Neuronal stem cell (in vitro differentiated cells): ENCODE results near the gene OR7C2.
"Not testable (repeated sequence)": the region's sequence is repeated elsewhere in the genome, so short reads cannot be mapped to it uniquely, and the experiment has no call there.

Experiments used
- DNase-seq: peaks from one replicate; pipeline ENCODE4 v3.0.0-alpha.2; 2013; ENCODE audit warnings: low spot score
- H2AFZ ChIP-seq: one replicate; pipeline ENCODE4 v1.6.1; 2013; ENCODE audit warnings: mild to moderate bottlenecking, low read length, inconsistent platforms
- H2AK5ac ChIP-seq: 2 replicates; pipeline ENCODE4 v1.6.1; 2013; ENCODE audit warnings: low read depth, mild to moderate bottlenecking, inconsistent platforms, low read length, moderate library complexity, mixed read lengths
- H2BK120ac ChIP-seq: 2 replicates; pipeline ENCODE4 v1.6.1; 2013; ENCODE audit warnings: low read depth, mild to moderate bottlenecking, inconsistent platforms, low read length, moderate library complexity, mixed read lengths
- H2BK12ac ChIP-seq: one replicate; pipeline ENCODE4 v1.6.1; 2013; ENCODE audit warnings: low read length, inconsistent platforms
- H2BK15ac ChIP-seq: 2 replicates; pipeline ENCODE4 v1.6.1; 2013; ENCODE audit warnings: mild to moderate bottlenecking, low read length, inconsistent platforms, mixed read lengths
- H2BK5ac ChIP-seq: one replicate; pipeline ENCODE4 v1.6.1; 2013; ENCODE audit warnings: inconsistent platforms, mild to moderate bottlenecking, low read length, moderate library complexity
- H3K14ac ChIP-seq: one replicate; pipeline ENCODE4 v1.6.1; 2013; ENCODE audit warnings: low read length, inconsistent platforms
- H3K18ac ChIP-seq: 2 replicates; pipeline ENCODE4 v1.6.1; 2013; ENCODE audit warnings: low read length, inconsistent platforms
- H3K23ac ChIP-seq: 2 replicates; pipeline ENCODE4 v1.6.1; 2013; ENCODE audit warnings: low read depth, mild to moderate bottlenecking, mixed read lengths, low read length, inconsistent platforms; ENCODE audit not compliant: poor library complexity
- H3K27ac ChIP-seq: replicated peaks from 3 replicates; pipeline ENCODE4 v1.5.1; 2013; ENCODE audit warnings: low read length, inconsistent platforms
- H3K27me3 ChIP-seq, 3 experiments: 2 replicates each; pipeline ENCODE4 v1.6.1; 2013; ENCODE audit warnings: low read length in 3 of 3, mild to moderate bottlenecking in 2 of 3, inconsistent platforms in 1 of 3, low read depth in 1 of 3, mixed read lengths in 1 of 3, moderate library complexity in 1 of 3; ENCODE audit not compliant: control insufficient read depth in 3 of 3, insufficient read depth in 3 of 3
- H3K36me3 ChIP-seq, 2 donors: replicated peaks in 1 of 2; 2 replicates each; pipeline ENCODE4 v1.6.1; 2013; ENCODE audit warnings: low read length in 2 of 2; ENCODE audit not compliant: control insufficient read depth in 2 of 2, insufficient read depth in 2 of 2
- H3K4ac ChIP-seq: 2 replicates; pipeline ENCODE4 v1.6.1; 2013; ENCODE audit warnings: inconsistent platforms, mild to moderate bottlenecking, low read length, moderate library complexity
- H3K4me1 ChIP-seq, 2 donors: 1 replicate in 1 of 2; 2 replicates in 1 of 2; pipeline ENCODE4 v1.6.1; 2013; ENCODE audit warnings: low read length in 2 of 2, low read depth in 1 of 2; ENCODE audit not compliant: control insufficient read depth in 2 of 2, insufficient read depth in 1 of 2
- H3K4me2 ChIP-seq: one replicate; pipeline ENCODE4 v1.6.1; 2013; ENCODE audit warnings: mild to moderate bottlenecking, low read length, inconsistent platforms; ENCODE audit not compliant: insufficient read depth, poor library complexity, severe bottlenecking
- H3K4me3 ChIP-seq, 2 donors: 2 replicates each; pipeline ENCODE4 v1.5.1; 2013; ENCODE audit warnings: low read length in 2 of 2, mild to moderate bottlenecking in 2 of 2, inconsistent platforms in 1 of 2, moderate library complexity in 1 of 2
- H3K79me1 ChIP-seq: one replicate; pipeline ENCODE4 v1.6.1; 2013; ENCODE audit warnings: low read depth, mild to moderate bottlenecking, inconsistent platforms, low read length, moderate library complexity
- H3K9ac ChIP-seq: one replicate; pipeline ENCODE4 v1.6.1; 2013; ENCODE audit warnings: mild to moderate bottlenecking, low read depth, low read length, inconsistent platforms; ENCODE audit not compliant: poor library complexity
- H3K9me3 ChIP-seq, 2 donors: replicated peaks in 1 of 2; 2 replicates each; pipeline versions ENCODE3 to v1.6.1; 2013; ENCODE audit warnings: low read length in 2 of 2, mild to moderate bottlenecking in 2 of 2, inconsistent platforms in 1 of 2, low read depth in 1 of 2, mixed read lengths in 1 of 2, moderate library complexity in 1 of 2; ENCODE audit not compliant: control insufficient read depth in 2 of 2, insufficient read depth in 1 of 2
- H4K8ac ChIP-seq: one replicate; pipeline ENCODE4 v1.6.1; 2013; ENCODE audit warnings: low read depth, mild to moderate bottlenecking, inconsistent platforms, low read length, moderate library complexity
- H4K91ac ChIP-seq: one replicate; pipeline ENCODE4 v1.6.1; 2013; ENCODE audit warnings: low read length, low read depth, mild to moderate bottlenecking, inconsistent platforms; ENCODE audit not compliant: poor library complexity
- WGBS, 2 donors: extraction: QIAGEN DNeasy Blood & Tissue Kit; methylation state at CpG; one replicate each; pipeline ENCODE4 v1.1.7; 2013; ENCODE audit warnings: missing lambda C conversion rate in 2 of 2, mixed read lengths in 1 of 2; ENCODE audit not compliant: insufficient read length in 2 of 2, insufficient replicate concordance in 1 of 2; ENCODE audit errors: extremely low coverage in 2 of 2; 5-methylcytosine and 5-hydroxymethylcytosine counted together

OR7C2 gene

GRCh38 chr19:14944456-14944855, 3.2 kb downstream of the OR7C2 start:
- Histone ChIP-seq H3K9ac (no peak overlapping the region), H4K91ac (no peak overlapping the region), H3K36me3 (no peaks in the 10 kb centered on the region), H3K4me3 (peak overlapping the region in 1 of 2 donors; percentile 39), H4K8ac (no peak overlapping the region), H2AK5ac (no peak overlapping the region), H3K27me3 (no peaks in the 10 kb centered on the region), H3K27ac (no peak overlapping the region), H3K14ac (no peak overlapping the region), H3K18ac (no peak overlapping the region), H2BK12ac (no peak overlapping the region), H2AFZ (no peak overlapping the region), H3K79me1 (peaks cover 2% of the 10 kb centered on the region), H3K4me1 (no peaks in the 10 kb centered on the region), H2BK5ac (no peak overlapping the region), H3K4me2 (no peak overlapping the region), H2BK120ac (no peak overlapping the region), H3K9me3 (peaks cover 0 to 9% of the 10 kb centered on the region in 2 donors), H3K23ac (no peak overlapping the region), H2BK15ac (no peak overlapping the region), H3K4ac (no peak overlapping the region)
- no peak for DNase-seq
- no CpG with 5 or more reads among the region's 1 CpG for WGBS, 2 donors

GRCh38 chr19:14949413-14949812, 8.1 kb downstream of the OR7C2 start:
- not testable (repeated sequence) for H3K14ac ChIP-seq, H4K91ac ChIP-seq, DNase-seq, H3K4me3 ChIP-seq, H2AK5ac ChIP-seq, H3K36me3 ChIP-seq, H2AFZ ChIP-seq, H2BK15ac ChIP-seq, H3K9ac ChIP-seq, H2BK120ac ChIP-seq, H3K4ac ChIP-seq, H2BK5ac ChIP-seq, H3K18ac ChIP-seq, H3K4me1 ChIP-seq, H4K8ac ChIP-seq, H3K27me3 ChIP-seq, H3K23ac ChIP-seq, H2BK12ac ChIP-seq, H3K27ac ChIP-seq, H3K79me1 ChIP-seq, H3K4me2 ChIP-seq, H3K9me3 ChIP-seq
- WGBS, 2 donors = no CpG with 5 or more reads among the region's 10 CpGs

GRCh38 chr19:14949876-14950275, 8.6 kb downstream of the OR7C2 start:
- peaks cover 2% of the 10 kb centered on the region for H3K79me1 ChIP-seq
- H3K4me2 ChIP-seq = no peak overlapping the region
- peak overlapping the region in 1 of 2 donors; percentile 36 for H3K4me3 ChIP-seq
- no peak overlapping the region for H3K4ac ChIP-seq
- H3K14ac ChIP-seq = no peak overlapping the region
- no peak overlapping the region for H2BK5ac ChIP-seq
- H3K4me1 ChIP-seq = no peaks in the 10 kb centered on the region
- peaks cover 0 to 5% of the 10 kb centered on the region in 2 donors for H3K9me3 ChIP-seq
- no peak overlapping the region for H2AK5ac ChIP-seq
- H2BK120ac ChIP-seq = no peak overlapping the region
- no peak overlapping the region for H4K8ac ChIP-seq
- H2AFZ ChIP-seq = no peak overlapping the region
- H3K27ac ChIP-seq = no peak overlapping the region
- H3K23ac ChIP-seq = no peak overlapping the region
- H3K9ac ChIP-seq = no peak overlapping the region
- H2BK12ac ChIP-seq = no peak overlapping the region
- no peak overlapping the region for H3K18ac ChIP-seq
- H4K91ac ChIP-seq = no peak overlapping the region
- no peak overlapping the region for H2BK15ac ChIP-seq
- DNase-seq = no peak
- no peaks in the 10 kb centered on the region for H3K27me3 ChIP-seq
- no peaks in the 10 kb centered on the region for H3K36me3 ChIP-seq
- WGBS, 2 donors = no CpG with 5 or more reads among the region's 8 CpGs

GRCh38 chr19:14950421-14950820, 9.1 kb downstream of the OR7C2 start:
- H3K36me3 ChIP-seq = no peaks in the 10 kb centered on the region

More at GRCh38 chr19:14950421-14950820, 9.1 kb downstream of the OR7C2 start:
- Histone ChIP-seq H3K9ac (no peak overlapping the region), H3K4me1 (no peaks in the 10 kb centered on the region), H2AK5ac (no peak overlapping the region), H3K4me2 (no peak overlapping the region), H4K91ac (no peak overlapping the region), H3K4ac (no peak overlapping the region), H2BK5ac (no peak overlapping the region), H2AFZ (no peak overlapping the region), H2BK120ac (no peak overlapping the region), H3K27ac (no peak overlapping the region), H3K23ac (no peak overlapping the region), H4K8ac (no peak overlapping the region), H2BK15ac (no peak overlapping the region), H3K18ac (no peak overlapping the region), H3K9me3 (peaks cover 0 to 5% of the 10 kb centered on the region in 2 donors), H2BK12ac (no peak overlapping the region), H3K14ac (no peak overlapping the region), H3K27me3 (no peaks in the 10 kb centered on the region), H3K79me1 (peaks cover 2% of the 10 kb centered on the region), H3K4me3 (no peak overlapping the region)
- WGBS, 2 donors = no CpG with 5 or more reads among the region's 1 CpG
- DNase-seq = no peak
